Measurements from ENCODE around the gene RUNX3. TPM values are rescaled to one million over a fixed set of nuclear protein-coding genes. Genes with fewer than 3 reads are reported as not detected.

The RUNX3 gene
- polyA plus RNA-seq, 1 of the 3 experiments (the other 2 are of a cell fraction) = not detected

DNA sequence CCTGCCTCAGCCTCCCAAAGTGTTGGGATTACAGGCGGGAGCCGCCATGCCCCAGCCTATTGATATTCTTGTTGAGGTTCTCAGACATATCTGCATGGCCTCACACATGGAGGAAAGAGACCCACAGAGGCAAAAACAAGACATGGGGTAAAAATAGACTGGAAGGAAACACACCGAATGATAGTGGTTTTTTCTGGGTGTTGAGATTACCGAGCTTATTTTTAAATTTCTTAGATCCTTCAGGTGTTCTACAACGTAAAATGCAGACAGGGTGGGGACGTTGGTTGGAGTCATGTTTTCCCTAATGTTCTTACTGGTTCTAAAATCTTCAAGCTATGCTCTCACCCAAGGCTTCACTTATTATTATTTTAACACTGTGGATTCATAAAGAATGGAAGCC lies 23.9 kb upstream of the RUNX3 start:
- ChIA-PET POLR2A (no interaction called here), CTCF (interaction anchor here (1.0 to 2.7 kb wide), 2 partner anchors 22 to 83 kb away, joined by 4 to 9 read pairs; no protein-coding TSS in a partner anchor)
- H3F3A ChIP-seq (replicated peaks; ENCODE audit: insufficient read depth) = no peaks in the 10 kb centered on the region
- H3K4me1 ChIP-seq (ENCODE audit: control insufficient read depth in 1 of 2, insufficient read depth in 2 of 2, low read depth in 1 of 2, low read length in 1 of 2) = no peaks in the 10 kb centered on the region
- 70% methylated on average over 6 of the region's 6 CpGs for WGBS (ENCODE audit: low lambda C conversion rate)
- TF ChIP-seq JUND (IDR thresholded peaks at IDR 0.05) (no peak), NRF1 (IDR thresholded peaks at IDR 0.05; ENCODE audit: low read depth, low read length) (no peak), FOXJ3 (CRISPR knock-in tag; IDR thresholded peaks at IDR 0.05) (no peak), CHD2 (IDR thresholded peaks at IDR 0.05; ENCODE audit: low read length, partially characterized antibody) (no peak), RCOR1 (IDR thresholded peaks at IDR 0.05; ENCODE audit: low read length) (no peak)
- TF ChIP-seq, protein P1, sequence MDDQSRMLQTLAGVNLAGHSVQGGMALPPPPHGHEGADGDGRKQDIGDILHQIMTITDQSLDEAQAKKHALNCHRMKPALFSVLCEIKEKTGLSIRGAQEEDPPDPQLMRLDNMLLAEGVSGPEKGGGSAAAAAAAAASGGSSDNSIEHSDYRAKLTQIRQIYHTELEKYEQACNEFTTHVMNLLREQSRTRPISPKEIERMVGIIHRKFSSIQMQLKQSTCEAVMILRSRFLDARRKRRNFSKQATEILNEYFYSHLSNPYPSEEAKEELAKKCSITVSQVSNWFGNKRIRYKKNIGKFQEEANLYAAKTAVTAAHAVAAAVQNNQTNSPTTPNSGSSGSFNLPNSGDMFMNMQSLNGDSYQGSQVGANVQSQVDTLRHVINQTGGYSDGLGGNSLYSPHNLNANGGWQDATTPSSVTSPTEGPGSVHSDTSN (IDR thresholded peaks at IDR 0.05) = no peak
- TF ChIP-seq, protein P2, sequence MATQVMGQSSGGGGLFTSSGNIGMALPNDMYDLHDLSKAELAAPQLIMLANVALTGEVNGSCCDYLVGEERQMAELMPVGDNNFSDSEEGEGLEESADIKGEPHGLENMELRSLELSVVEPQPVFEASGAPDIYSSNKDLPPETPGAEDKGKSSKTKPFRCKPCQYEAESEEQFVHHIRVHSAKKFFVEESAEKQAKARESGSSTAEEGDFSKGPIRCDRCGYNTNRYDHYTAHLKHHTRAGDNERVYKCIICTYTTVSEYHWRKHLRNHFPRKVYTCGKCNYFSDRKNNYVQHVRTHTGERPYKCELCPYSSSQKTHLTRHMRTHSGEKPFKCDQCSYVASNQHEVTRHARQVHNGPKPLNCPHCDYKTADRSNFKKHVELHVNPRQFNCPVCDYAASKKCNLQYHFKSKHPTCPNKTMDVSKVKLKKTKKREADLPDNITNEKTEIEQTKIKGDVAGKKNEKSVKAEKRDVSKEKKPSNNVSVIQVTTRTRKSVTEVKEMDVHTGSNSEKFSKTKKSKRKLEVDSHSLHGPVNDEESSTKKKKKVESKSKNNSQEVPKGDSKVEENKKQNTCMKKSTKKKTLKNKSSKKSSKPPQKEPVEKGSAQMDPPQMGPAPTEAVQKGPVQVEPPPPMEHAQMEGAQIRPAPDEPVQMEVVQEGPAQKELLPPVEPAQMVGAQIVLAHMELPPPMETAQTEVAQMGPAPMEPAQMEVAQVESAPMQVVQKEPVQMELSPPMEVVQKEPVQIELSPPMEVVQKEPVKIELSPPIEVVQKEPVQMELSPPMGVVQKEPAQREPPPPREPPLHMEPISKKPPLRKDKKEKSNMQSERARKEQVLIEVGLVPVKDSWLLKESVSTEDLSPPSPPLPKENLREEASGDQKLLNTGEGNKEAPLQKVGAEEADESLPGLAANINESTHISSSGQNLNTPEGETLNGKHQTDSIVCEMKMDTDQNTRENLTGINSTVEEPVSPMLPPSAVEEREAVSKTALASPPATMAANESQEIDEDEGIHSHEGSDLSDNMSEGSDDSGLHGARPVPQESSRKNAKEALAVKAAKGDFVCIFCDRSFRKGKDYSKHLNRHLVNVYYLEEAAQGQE (IDR thresholded peaks at IDR 0.05; ENCODE audit: low read depth, low read length) = no peak
- TF ChIP-seq, protein P3, sequence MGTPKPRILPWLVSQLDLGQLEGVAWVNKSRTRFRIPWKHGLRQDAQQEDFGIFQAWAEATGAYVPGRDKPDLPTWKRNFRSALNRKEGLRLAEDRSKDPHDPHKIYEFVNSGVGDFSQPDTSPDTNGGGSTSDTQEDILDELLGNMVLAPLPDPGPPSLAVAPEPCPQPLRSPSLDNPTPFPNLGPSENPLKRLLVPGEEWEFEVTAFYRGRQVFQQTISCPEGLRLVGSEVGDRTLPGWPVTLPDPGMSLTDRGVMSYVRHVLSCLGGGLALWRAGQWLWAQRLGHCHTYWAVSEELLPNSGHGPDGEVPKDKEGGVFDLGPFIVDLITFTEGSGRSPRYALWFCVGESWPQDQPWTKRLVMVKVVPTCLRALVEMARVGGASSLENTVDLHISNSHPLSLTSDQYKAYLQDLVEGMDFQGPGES (IDR thresholded peaks at IDR 0.05; ENCODE audit: low read depth, low read length) = no peak
- TF ChIP-seq, protein P4, sequence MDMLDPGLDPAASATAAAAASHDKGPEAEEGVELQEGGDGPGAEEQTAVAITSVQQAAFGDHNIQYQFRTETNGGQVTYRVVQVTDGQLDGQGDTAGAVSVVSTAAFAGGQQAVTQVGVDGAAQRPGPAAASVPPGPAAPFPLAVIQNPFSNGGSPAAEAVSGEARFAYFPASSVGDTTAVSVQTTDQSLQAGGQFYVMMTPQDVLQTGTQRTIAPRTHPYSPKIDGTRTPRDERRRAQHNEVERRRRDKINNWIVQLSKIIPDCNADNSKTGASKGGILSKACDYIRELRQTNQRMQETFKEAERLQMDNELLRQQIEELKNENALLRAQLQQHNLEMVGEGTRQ (IDR thresholded peaks at IDR 0.05; ENCODE audit: borderline replicate concordance, low read depth, low read length) = no peak
- TF ChIP-seq, protein P5, sequence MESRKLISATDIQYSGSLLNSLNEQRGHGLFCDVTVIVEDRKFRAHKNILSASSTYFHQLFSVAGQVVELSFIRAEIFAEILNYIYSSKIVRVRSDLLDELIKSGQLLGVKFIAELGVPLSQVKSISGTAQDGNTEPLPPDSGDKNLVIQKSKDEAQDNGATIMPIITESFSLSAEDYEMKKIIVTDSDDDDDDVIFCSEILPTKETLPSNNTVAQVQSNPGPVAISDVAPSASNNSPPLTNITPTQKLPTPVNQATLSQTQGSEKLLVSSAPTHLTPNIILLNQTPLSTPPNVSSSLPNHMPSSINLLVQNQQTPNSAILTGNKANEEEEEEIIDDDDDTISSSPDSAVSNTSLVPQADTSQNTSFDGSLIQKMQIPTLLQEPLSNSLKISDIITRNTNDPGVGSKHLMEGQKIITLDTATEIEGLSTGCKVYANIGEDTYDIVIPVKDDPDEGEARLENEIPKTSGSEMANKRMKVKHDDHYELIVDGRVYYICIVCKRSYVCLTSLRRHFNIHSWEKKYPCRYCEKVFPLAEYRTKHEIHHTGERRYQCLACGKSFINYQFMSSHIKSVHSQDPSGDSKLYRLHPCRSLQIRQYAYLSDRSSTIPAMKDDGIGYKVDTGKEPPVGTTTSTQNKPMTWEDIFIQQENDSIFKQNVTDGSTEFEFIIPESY (IDR thresholded peaks at IDR 0.05; ENCODE audit: borderline replicate concordance, low read depth) = no peak
- no peaks in the 10 kb centered on the region for H3K9me2 ChIP-seq
- no peak for DNase-seq
- no peaks in the 10 kb centered on the region for H3K36me3 ChIP-seq (replicated peaks in 1 of 2; ENCODE audit: control insufficient read depth in 1 of 2, insufficient read depth in 2 of 2, low read length in 1 of 2)
- H2AFZ ChIP-seq (ENCODE audit: low read depth) = no peak overlapping the region
- H3K9me3 ChIP-seq = no peaks in the 10 kb centered on the region
- H3K27ac ChIP-seq (ENCODE audit: low read depth in 2 of 2, low read length in 1 of 2) = no peak overlapping the region
- H3K27me3 ChIP-seq (ENCODE audit: insufficient read depth) = no peaks in the 10 kb centered on the region
- H3K9ac ChIP-seq = no peak overlapping the region
- no peak overlapping the region for H3K4me2 ChIP-seq
- no peak overlapping the region for H3K4me3 ChIP-seq (ENCODE audit: low read depth in 2 of 2, low read length in 1 of 2)
- no peaks in the 10 kb centered on the region for H4K20me1 ChIP-seq (ENCODE audit: insufficient read depth)
- H3K79me2 ChIP-seq (ENCODE audit: insufficient read depth) = no peaks in the 10 kb centered on the region
